Amniotic stem cell (primary cell): Measurements from ENCODE around the gene PLCB3.

Source experiments
- DNase-seq: peaks from one replicate; lab custom pipeline; 2025; lab: John Stamatoyannopoulos, UW

The PLCB3 gene

DNA sequence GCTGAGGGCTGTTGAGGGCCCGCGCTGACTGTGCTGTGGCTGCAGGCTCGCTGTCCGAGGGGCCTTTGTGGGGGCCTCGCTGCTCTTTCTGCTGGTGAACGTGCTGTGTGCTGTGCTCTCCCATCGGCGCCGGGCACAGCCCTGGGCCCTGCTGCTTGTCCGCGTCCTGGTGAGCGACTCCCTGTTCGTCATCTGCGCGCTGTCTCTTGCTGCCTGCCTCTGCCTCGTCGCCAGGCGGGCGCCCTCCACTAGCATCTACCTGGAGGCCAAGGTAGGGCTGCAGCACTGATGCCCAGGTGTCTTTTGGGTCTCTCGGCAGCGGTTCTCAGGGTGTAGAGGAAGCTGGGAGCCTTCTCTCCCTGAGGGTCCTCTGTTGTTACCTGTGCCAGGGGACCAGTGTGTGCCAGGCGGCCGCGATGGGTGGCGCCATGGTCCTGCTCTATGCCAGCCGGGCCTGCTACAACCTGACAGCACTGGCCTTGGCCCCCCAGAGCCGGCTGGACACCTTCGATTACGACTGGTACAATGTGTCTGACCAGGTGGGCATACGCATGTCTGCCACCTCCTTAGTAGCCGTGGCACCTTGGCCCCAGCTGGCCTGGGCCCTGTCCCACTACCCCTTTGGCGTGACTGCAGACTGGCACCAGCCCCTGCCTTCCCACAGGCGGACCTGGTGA lies 36.5 kb downstream of the PLCB3 start:
- DNase-seq: no peak

DNA sequence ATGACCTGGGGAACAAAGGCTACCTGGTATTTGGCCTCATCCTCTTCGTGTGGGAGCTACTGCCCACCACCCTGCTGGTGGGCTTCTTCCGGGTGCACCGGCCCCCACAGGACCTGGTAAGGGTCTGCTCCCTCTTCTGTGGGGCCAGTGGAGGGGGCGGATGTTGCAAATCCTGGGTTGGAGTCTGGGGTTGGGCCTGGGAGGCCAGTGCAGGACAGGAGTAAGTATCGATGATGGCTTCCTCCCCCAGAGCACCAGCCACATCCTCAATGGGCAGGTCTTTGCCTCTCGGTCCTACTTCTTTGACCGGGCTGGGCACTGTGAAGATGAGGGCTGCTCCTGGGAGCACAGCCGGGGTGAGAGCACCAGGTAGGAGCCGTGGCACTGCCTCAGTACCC lies 37.0 kb downstream of the PLCB3 start:
- no peak for DNase-seq

DNA sequence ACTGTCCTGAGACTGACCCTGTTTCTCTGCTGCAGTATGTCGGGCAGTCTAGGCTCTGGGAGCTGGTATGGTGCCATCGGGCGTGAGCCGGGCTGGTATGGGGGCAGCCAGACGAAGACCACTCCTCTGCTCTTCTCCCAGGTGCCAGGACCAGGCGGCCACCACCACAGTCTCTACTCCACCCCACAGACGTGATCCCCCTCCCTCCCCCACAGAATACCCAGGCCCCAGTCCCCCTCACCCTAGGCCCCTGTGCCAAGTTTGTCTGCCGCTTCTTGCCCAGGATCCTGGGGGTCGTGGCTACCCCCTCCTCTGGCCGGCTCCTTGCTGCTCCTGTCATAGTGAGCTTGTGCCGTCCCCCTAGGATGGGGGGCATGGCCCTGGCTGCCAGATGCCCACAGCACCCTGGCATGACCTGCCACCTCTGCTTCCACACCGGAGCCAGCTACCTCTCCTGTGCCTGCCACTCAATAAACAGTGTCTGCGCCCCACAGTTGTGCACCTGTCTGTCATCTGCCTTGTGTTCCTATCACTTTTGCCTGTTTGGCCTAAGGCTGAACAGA lies 37.8 kb downstream of the PLCB3 start:
- DNase-seq: no peak

DNA sequence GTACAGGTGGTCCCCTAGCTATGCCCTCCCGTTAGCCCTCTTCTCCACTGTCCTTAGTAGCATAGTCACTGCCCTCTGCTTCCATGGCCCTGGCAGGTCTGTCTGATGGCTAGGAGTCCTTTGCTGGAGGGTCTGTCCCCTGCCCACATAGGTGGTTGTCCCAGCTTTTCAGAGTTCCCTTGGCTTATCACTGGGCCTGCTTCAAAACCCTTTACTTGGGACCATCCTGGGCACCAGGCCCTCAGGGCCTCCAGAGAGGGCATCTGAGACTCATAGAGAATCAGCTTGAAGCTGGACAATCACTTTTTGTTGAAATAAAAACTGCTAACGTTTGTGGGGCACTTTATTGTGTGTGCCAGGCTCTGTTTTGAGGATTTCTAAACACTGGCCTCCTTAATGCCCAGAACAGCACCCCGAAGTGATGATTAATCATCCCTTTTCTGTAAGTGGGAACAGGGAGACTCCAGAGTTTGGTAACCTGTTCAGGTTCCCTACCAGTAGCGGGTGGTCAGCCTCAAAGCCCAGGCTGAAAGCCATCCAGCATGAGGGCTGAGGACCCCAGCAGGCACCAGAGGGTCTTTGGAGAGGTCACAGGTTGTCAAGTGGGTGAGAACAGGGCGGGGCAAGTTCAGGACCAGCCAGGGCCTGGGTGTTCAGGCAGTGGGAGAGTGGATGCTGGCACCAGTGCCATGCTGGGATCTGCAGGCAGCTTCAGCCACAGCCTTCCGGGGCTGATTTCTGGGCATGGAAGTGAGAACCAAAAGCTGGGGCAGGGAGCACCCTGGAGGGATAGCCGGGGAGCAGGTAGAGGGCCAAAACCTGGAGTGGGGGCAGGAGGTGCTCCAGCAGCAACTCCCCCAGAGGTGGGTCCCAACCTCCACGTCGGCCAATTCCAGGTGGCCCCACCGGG lies 39.3 kb downstream of the PLCB3 start:
- DNase-seq: no peak

DNA sequence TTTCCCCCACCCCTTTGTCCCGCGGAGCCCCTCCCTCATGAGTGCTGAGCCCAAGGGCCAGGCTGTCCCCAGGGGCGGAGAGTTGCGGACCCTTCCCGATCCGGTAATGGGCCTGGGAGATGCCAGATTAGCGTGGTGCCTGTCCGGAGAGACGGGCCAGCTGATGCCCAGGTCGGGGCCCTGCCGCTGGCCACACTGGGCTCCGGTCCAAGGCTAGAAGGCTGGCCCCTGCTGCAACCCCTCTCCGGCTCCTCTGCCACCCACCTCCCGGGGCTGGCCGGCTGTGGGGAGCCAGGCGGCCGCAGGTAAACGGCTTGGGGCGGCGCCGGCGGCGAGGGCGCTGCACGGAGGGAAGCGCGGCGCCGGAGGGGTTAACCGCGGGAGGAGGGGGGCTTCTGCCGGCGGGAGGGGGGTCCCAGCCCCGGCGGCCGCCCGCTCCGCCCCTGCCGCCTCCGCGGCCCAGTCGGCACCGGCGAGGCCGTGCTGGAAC lies 40.0 kb downstream of the PLCB3 start, which contains the start of gene KCNK4:
KCNK4 (plus strand) TSS at position 41 of the 490 bp plus-strand sequence. CDS start 1,717 bp downstream, outside the sequence.
- DNase-seq: no peak

DNA sequence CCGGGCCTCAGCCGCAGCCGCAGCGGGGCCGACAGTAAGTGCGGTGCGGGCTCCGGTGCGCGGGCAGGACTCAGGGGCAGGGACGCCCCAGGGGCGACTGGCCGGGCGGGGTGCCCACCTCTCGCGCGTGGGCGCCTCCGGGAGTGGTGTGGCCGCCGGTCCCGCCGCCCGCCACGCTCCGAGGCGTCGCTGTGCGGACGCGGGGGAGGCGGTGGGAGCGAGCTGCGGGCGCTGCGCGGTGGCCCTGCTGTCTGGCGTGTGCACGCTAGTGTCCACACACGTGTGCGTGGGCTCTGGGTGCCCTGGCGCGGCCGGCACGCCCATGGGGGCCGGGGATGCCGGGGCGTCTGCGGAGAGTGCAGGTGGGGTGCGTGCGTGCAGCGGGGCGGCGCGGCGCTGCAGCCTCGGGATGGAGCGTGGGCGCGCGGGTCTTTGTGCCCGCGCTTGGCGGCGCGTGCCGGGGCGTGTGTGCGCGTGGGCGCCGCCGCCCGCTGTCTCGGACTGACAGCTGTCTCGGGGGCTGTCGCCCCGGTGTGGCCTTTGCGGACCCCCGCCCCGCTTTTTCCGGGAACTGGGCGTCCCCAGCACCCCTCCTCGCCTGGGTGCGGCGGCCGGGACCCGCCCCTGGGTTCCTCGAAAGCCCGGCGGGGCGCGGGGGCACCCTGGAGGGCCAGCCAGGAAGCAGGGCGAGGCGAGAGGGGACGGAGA lies 40.6 kb downstream of the PLCB3 start:
- no peak for DNase-seq

DNA sequence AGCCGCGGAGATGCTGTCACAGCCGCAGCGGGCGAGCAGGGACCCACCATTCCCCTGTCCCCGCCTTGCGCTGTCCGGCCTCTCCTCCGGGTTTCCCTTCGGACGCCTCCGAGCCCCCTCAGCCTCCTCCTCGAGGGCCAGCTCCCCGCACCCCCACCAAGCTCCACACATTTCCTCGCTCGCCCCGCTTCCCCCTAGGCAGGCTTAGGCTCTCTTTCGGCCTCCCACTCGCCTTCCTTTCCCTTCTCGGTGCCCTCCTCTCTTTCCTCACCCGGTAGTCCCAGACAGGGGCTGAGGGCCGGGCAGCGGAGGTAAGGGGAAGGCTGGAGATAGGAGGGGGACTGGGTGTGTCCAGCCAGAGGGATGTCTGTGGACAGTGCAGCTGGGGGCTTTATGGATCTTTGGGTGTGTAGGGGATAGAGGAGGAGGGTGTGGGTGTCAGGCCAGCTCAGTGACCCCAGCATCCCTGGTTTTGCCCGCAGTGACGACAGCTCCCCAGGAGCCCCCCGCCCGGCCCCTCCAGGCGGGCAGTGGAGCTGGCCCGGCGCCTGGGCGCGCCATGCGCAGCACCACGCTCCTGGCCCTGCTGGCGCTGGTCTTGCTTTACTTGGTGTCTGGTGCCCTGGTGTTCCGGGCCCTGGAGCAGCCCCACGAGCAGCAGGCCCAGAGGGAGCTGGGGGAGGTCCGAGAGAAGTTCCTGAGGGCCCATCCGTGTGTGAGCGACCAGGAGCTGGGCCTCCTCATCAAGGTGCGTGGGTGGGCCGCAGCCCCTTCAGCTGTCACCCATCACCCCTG lies 41.3 kb downstream of the PLCB3 start:
- DNase-seq: no peak

DNA sequence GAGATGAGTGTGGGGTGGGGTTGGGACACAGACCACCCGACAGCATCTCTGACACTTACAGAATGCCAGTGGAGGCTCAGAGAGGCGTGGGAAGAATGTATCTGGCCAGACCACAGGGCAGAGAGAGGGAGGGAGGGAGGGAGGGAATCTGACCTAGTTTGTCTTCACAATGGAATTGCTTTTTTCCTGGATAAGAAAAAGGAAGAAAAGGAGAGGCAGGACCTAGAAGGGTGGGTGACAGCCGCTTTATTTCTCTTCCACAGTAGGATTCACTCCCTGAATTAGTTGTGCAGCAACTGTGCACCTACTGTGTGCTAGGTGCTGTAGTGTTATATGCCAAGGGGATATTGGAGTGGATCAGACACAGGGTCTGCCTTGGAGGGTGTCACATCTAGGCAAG lies 43.4 kb downstream of the PLCB3 start:
- DNase-seq: no peak

DNA sequence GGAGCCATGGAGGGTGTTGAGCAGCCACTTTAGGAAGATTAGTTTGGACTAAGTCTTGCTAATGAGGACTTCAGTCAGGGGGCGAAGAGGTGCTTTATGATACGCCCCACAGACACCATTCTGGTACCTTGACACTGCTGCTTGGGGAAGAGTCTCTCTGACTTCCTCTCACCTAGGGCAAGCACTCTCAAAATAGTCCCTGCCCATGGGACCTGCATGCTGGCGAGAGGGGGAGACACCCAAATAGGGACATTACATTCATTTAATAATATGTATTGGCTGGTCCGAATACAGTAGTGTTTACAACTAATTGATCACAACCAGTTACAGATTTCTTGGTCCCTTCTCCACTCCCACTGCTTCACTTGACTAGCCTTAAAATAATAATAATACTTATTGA lies 44.4 kb downstream of the PLCB3 start:
- DNase-seq: no peak

DNA sequence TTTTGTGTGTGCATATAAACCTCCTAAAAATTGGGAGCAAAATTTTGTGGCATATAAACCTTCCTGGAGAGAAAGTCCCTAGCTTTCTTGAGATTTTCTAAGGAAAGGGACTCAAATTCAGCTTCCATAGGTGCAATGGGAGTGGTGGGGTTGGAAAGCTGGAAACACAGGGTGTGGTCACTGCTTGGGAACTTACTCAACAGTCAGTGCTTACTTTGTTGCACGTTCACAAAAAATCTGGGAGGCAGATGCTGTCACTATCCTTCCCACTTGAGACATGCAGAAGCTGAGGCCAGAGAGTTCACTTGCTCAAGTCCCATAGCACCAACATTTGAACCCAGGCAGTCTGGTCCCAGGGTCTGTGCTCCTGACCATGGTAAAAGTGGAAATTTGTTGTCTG lies 44.9 kb downstream of the PLCB3 start:
- DNase-seq: no peak

DNA sequence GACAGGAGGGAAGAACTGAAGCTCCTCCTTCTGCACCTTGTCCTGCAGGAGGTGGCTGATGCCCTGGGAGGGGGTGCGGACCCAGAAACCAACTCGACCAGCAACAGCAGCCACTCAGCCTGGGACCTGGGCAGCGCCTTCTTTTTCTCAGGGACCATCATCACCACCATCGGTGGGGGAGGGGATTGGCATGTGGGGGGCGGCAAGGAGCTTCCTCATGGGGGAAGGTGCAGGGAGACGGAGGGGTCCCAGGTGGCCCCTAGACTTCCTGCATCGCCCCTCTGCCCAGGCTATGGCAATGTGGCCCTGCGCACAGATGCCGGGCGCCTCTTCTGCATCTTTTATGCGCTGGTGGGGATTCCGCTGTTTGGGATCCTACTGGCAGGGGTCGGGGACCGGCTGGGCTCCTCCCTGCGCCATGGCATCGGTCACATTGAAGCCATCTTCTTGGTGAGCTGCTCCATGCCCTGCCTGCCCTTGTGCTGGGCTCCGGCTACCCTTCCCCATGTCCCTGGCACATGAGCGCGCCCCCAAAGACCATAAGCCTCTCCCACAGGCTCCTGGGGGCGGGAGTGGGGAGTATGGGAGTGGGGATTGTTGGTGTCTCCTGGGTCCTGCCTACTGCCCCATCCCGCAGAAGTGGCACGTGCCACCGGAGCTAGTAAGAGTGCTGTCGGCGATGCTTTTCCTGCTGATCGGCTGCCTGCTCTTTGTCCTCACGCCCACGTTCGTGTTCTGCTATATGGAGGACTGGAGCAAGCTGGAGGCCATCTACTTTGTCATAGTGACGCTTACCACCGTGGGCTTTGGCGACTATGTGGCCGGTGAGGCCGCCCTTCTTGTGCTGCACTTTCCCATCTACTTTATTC lies 45.7 kb downstream of the PLCB3 start:
- DNase-seq: no peak

DNA sequence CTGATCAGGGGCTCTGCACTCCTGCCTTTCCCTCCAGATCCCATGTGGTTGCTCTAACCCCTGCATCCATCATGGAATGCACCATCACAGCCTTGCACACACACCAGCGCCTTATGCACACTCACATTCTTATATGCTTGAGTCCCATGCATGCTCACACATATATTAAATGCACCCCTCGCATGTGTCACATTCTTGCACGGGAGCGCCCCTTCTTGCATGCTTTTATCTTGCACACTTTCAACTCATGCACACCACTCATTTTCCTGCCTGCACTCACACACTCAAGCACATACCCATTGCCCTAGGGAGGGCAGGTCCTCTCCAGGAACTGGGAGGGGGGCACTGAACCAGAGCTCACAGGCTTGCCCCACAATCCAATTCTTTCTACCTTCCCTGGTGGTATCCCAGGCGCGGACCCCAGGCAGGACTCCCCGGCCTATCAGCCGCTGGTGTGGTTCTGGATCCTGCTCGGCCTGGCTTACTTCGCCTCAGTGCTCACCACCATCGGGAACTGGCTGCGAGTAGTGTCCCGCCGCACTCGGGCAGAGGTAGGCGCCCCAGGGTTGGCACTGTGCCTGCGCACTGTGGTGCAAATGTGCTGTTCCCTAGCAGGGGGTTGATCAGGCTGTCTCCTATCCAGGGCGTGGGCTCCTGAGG lies 46.5 kb downstream of the PLCB3 start:
- DNase-seq: no peak

DNA sequence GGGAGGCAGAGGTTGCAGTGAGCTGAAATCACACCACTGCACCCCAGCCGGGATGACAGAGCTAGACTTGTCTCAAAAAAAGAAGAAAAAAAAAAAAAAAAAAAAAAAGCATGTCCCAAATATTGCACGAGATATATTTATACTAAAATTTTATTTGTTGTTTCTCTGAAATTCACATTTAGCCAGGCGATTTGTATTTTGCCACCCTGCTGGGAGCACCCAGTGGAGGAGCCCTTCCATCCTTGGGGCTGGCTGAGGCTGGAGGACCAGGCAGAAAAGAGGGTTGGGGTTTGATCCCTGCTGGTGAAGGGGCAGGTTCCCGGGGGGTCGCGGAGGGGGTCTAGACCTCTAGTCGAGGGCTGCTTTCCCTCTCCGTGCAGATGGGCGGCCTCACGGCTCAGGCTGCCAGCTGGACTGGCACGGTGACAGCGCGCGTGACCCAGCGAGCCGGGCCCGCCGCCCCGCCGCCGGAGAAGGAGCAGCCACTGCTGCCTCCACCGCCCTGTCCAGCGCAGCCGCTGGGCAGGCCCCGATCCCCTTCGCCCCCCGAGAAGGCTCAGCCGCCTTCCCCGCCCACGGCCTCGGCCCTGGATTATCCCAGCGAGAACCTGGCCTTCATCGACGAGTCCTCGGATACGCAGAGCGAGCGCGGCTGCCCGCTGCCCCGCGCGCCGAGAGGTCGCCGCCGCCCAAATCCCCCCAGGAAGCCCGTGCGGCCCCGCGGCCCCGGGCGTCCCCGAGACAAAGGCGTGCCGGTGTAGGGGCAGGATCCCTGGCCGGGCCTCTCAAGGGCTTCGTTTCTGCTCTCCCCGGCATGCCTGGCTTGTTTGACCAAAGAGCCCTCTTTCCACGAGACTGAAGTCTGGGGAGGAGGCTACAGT lies 47.9 kb downstream of the PLCB3 start:
- DNase-seq: no peak

DNA sequence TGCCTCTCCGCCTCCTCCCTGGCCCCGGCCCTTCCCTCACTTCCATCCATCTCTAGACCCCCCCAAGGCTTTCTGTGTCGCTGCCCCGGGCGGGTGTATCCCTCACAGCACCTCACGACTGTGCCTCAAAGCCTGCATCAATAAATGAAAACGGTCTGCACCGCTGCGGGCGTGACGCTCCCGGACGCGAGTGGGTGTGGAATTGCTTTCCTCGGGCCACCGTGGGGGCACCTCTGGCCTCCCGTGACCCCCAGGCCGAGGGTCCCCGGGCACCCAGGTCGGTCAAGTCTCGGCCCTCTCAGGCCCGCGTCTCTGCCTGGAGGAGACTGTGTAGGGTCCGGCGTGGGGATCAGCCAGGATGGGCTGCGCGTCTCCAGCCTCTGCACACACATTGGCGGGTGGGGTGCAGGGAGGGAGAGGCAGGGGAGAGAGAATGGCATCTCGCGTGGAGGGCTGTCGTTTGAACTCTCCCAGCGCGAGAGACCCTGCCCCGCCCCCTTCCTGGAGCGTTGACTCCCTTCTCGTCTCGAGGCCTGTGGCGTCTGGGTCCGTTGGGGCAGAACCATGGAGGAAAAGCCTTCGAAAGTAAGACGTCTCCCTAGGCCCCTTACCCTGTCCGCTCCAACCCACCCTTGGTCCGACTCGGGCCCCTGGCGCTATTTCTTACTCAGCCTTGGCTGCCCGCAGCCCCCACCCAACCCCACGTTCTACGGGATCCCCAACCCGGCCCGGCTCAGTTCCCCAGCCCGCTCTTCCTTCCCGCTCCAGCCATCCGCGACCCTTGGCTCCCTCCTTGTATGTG lies 48.7 kb downstream of the PLCB3 start, which contains the start of gene CATSPERZ:
CATSPERZ (plus strand) TSS at position 512 of the 802 bp plus-strand sequence; CDS start at position 565, 53 bp downstream.
- no peak for DNase-seq

DNA sequence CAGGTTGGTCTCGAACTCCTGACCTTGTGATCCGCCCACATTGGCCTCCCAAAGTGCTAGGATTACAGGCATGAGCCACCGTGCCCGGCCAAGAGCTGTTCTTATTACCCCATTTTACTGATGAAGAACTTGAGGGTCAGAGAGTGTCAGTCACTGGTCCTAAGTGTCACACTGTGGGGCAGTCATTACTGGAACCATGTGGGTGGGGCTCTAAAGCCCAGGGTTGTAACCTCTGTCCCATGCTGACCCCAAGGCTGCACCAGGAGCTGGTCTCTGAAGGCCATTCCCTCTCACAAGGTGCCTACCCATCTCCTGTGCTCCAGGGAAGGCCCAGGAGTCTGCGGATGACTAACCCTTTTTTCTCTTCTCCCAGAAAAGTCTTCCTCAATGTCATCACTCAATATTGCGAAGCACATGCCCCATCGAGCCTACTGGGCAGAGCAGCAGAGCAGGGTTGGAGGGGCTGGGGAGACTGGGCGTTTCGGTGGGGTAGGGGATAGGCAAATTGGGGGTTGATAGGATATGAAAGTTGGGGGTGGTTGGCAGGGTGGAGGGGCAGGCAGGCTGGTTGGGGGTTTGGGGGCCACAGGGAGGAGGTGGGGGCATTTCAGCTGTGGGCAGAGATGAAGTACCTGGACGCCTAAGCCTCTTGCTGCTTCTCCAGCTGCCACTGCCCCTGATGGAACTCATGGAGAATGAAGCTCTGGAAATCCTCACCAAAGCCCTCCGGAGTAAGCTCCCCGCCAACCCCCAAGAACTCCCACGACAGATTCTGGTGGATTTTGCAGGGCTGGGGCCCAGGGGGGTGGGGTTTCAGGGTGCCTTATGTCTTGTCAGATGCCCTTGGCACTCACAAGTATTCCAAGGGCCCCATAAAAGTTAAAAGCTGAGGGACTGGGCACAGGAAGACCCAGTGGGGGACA lies 52.0 kb downstream of the PLCB3 start:
- no peak for DNase-seq

DNA sequence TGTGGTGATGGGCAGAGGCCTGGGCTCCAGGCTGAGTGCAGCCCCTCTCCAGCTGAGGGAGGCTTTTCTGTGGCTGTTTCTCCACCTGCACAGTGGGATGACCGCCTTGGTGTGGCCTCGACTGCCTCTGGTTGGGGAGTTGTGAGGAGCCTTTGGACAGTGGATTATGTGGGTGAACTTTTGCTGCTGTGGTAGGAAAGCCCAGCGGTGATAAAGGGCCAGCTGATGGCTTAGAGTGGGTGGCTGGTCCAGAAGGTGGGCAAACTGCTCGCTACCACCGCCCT lies 52.6 kb downstream of the PLCB3 start:
- no peak for DNase-seq
